PFSK-1 (cell line): ENCODE results near the gene TFF2.

ENCODE experiments used
- POLR2AphosphoS5 ChIP-seq: IDR thresholded peaks from 2 replicates; pipeline ENCODE4 v1.6.1; 2012; ENCODE audit warnings: low read depth, mild to moderate bottlenecking, control low read depth, low read length, moderate library complexity
- REST ChIP-seq, 2 experiments: IDR thresholded peaks; 2 replicates each; pipeline versions ENCODE4 v1.6.1 to v1.8.0; 2011 to 2012; ENCODE audit warnings: low read depth in 2 of 2, low read length in 2 of 2, control low read depth in 1 of 2, inconsistent platforms in 1 of 2, mild to moderate bottlenecking in 1 of 2, moderate library complexity in 1 of 2; ENCODE audit not compliant: insufficient read depth in 1 of 2
- SIN3A ChIP-seq: IDR thresholded peaks from 2 replicates; pipeline ENCODE4 v1.6.1; 2012; ENCODE audit warnings: mild to moderate bottlenecking, low read length, moderate library complexity, borderline replicate concordance; ENCODE audit not compliant: insufficient read depth
- TAF1 ChIP-seq: IDR thresholded peaks from 2 replicates; pipeline ENCODE4 v1.6.1; 2012; ENCODE audit warnings: low read length, control low read depth, borderline replicate concordance; ENCODE audit not compliant: insufficient read depth

GRCh38 chr21:42384156-42384945, 33.6 kb upstream of the TFF2 start:
- TF ChIP-seq REST (IDR thresholded peaks at IDR 0.05; ENCODE audit: insufficient read depth in 1 of 2, low read depth in 2 of 2, low read length in 2 of 2) (no peak), TAF1 (no peak), POLR2AphosphoS5 (no peak), SIN3A (no peak)
